Sigmoid colon (tissue), 7 donors: ENCODE measurements around the gene CCDC148. TPM values are rescaled to one million over a fixed set of nuclear protein-coding genes. Genes with fewer than 3 reads are reported as not detected.

Experiments
- DNase-seq: peaks from one replicate; pipeline ENCODE4 v3.0.0-alpha.2; 2019
- H3K27ac ChIP-seq, 4 donors: fragments of 200-600 bp; sonication (generic); one replicate each; pipeline ENCODE4 v1.5.1; 2016 to 2019; ENCODE audit warnings: mild to moderate bottlenecking in 1 of 4
- H3K27me3 ChIP-seq, 3 donors: fragments of 200-600 bp; sonication (generic); one replicate each; pipeline ENCODE4 v1.5.1; 2019; ENCODE audit warnings: mild to moderate bottlenecking in 1 of 3
- H3K36me3 ChIP-seq, 4 donors: fragments of 200-600 bp; sonication (generic); one replicate each; pipeline ENCODE4 v1.5.1; 2016 to 2019
- H3K4me1 ChIP-seq, 4 donors: fragments of 200-600 bp; sonication (generic); one replicate each; pipeline ENCODE4 v1.5.1; 2017 to 2019
- H3K4me3 ChIP-seq, 4 donors: fragments of 200-600 bp; sonication (generic); one replicate each; pipeline ENCODE4 v1.5.1; 2017 to 2019; ENCODE audit warnings: mild to moderate bottlenecking in 2 of 4, moderate library complexity in 1 of 4
- H3K9me3 ChIP-seq, 4 donors: fragments of 200-600 bp in 3 of 4; sonication (generic) in 3 of 4; one replicate each; pipeline versions ENCODE4 v1.5.1 to v1.6.1; 2013 to 2019
- CTCF ChIP-seq, 4 experiments: fragments of 450-650 bp in 3 of 4; fragments of 200-600 bp in 1 of 4; IDR thresholded peaks; one replicate each; pipeline ENCODE4 v1.5.1; 2016 to 2019; ENCODE audit warnings: antibody characterized with exemption in 4 of 4, mild to moderate bottlenecking in 3 of 4, moderate library complexity in 2 of 4
- EP300 ChIP-seq, 4 donors: sonication (generic); formaldehyde crosslinking; IDR thresholded peaks; one replicate each; pipeline ENCODE4 v1.6.1; 2017; ENCODE audit warnings: antibody characterized with exemption in 4 of 4
- POLR2A ChIP-seq, 2 donors: fragments of 450-650 bp; IDR thresholded peaks; one replicate each; pipeline ENCODE4 v1.6.1; 2016; ENCODE audit warnings: antibody characterized with exemption in 2 of 2, mild to moderate bottlenecking in 2 of 2, moderate library complexity in 2 of 2
- POLR2AphosphoS5 ChIP-seq, 4 donors: sonication (generic); formaldehyde crosslinking; IDR thresholded peaks; one replicate each; pipeline ENCODE4 v1.6.1; 2017; ENCODE audit warnings: antibody characterized with exemption in 4 of 4
- WGBS, 2 donors: extraction: QIAGEN DNeasy Blood & Tissue Kit; methylation state at CpG; one replicate each; pipeline ENCODE4 v1.1.7; 2013; 5-methylcytosine and 5-hydroxymethylcytosine counted together
- intact Hi-C: fragments of 100-400 bp; cut with DNase I; formaldehyde crosslinking; loops from one replicate; pipeline ENCODE4 v1.15.1; 2023
- polyA plus RNA-seq, 3 donors: library from polyadenylated mRNA; stranded (reverse); fragments of 200-250 nt; gene quantifications; one replicate each; pipeline ENCODE4 v1.2.3, GENCODE V29; 2013
- total RNA-seq, 4 donors: library from RNA; depleted of rRNA; stranded (reverse); fragments of >200 nt; gene quantifications; one replicate each; pipeline ENCODE4 v1.1.0, GENCODE V29; 2016
- donor health status: healthy with polysubstance abuse.
- donor health status: Bipolar disorder and iron deficiency.
- donor health status: healthy.

CCDC148 gene
- total and polyA plus RNA-seq, 7 donors: 0.23 to 0.83 (median 0.36) TPM; not detected in 4

- no peak for DNase-seq
- Histone ChIP-seq H3K36me3 (no peaks in the 10 kb centered on the region), H3K4me3 (no peak overlapping the region), H3K27me3 (no peaks in the 10 kb centered on the region), H3K4me1 (no peaks in the 10 kb centered on the region), H3K27ac (no peak overlapping the region), H3K9me3 (no peaks in the 10 kb centered on the region)
- 28 to 70% methylated on average over 1 of the region's 1 CpG for whole genome bisulfite sequencing, 2 donors
- intact Hi-C loops: no loop called here
- TF ChIP-seq POLR2AphosphoS5 (IDR thresholded peaks at IDR 0.05) (no peak), CTCF (IDR thresholded peaks at IDR 0.05) (no peak), EP300 (IDR thresholded peaks at IDR 0.05) (no peak), POLR2A (IDR thresholded peaks at IDR 0.05) (no peak)
Measured at GRCh38 chr2:158131483-158131912, 325.1 kb downstream of the CCDC148 start.

DNA sequence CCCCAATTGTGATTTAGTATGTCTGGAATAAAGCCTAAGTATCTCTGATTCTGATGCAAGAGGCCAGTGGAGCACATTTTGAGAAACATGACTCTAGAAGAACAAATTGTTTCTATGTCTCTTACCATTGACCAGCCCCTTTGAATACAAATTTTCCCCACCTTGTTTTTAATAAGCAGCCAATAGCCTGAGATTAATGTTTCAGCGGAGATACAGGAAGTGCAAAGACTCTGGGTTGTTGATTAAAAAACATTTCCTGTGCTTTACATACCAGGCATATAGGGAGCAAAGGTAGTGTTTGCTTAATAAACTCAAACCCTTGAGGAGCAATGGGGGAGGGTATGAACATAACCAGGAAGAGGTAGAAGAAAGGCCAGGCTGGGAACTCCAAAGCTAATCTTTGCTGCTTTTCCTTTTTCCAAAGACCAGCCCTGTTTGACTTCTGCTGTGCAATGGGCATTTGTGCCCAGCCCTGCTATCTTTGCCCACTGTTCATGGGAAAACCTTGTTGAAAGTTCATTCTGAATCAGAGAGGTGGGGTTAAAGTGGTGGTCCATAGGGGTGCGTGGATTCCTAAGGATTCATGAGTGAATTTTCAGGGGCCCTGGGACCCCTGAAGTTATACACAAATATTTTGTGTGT lies 325.6 kb downstream of the CCDC148 start:
- intact Hi-C loops: no loop called here
- no peak overlapping the region for H3K27ac ChIP-seq
- WGBS, 2 donors: 31 to 68% methylated on average over 2 of the region's 2 CpGs

DNA sequence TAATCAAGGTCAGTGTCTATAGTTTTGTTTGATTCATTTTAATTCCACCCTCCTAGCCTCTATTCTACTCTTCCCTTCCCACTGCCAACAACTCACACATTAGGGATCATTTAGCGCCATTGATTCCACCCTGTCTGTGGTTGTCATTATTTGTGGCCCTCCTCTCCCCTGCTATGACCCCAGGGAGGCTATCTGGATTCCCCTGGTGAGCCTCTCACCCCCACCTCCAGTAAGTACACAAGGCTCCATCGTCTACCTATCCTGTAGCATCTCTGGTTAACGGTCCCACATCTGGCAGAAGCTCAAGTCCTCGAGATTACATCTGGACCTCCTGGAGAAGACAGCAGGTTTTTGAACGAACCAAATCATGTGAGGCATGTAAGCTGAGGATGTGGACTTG lies 327.5 kb downstream of the CCDC148 start:
- TF ChIP-seq CTCF (IDR thresholded peaks at IDR 0.05) (no peak), EP300 (IDR thresholded peaks at IDR 0.05) (no peak), POLR2A (IDR thresholded peaks at IDR 0.05) (no peak), POLR2AphosphoS5 (IDR thresholded peaks at IDR 0.05) (no peak)
- H3K27ac ChIP-seq: no peak overlapping the region
- DNase-seq: no peak

More for the DNA sequence above, 325.6 kb downstream of the CCDC148 start:
- Histone ChIP-seq H3K36me3 (no peaks in the 10 kb centered on the region), H3K4me3 (no peak overlapping the region), H3K9me3 (no peaks in the 10 kb centered on the region), H3K4me1 (no peaks in the 10 kb centered on the region), H3K27me3 (no peaks in the 10 kb centered on the region)
- TF ChIP-seq POLR2A (IDR thresholded peaks at IDR 0.05) (no peak), POLR2AphosphoS5 (IDR thresholded peaks at IDR 0.05) (no peak), EP300 (IDR thresholded peaks at IDR 0.05) (no peak), CTCF (IDR thresholded peaks at IDR 0.05) (no peak)
- no peak for DNase-seq

GRCh38 chr2:158128168-158128973 lies 328.2 kb downstream of the CCDC148 start:
- Histone ChIP-seq H3K27me3 (no peaks in the 10 kb centered on the region), H3K4me3 (no peak overlapping the region), H3K4me1 (no peaks in the 10 kb centered on the region), H3K36me3 (no peaks in the 10 kb centered on the region), H3K9me3 (no peaks in the 10 kb centered on the region), H3K27ac (no peak overlapping the region)
- no peak for TF ChIP-seq POLR2AphosphoS5 (IDR thresholded peaks at IDR 0.05)
- no peak for TF ChIP-seq CTCF (IDR thresholded peaks at IDR 0.05)
- TF ChIP-seq POLR2A (IDR thresholded peaks at IDR 0.05): no peak
- no peak for TF ChIP-seq EP300 (IDR thresholded peaks at IDR 0.05)
- intact Hi-C loops: no loop called here
- WGBS, 2 donors: 17 to 49% methylated on average over 2 of the region's 2 CpGs
- no peak for DNase-seq

More for the DNA sequence above, 327.5 kb downstream of the CCDC148 start:
- H3K36me3 ChIP-seq: no peaks in the 10 kb centered on the region
- no peaks in the 10 kb centered on the region for H3K27me3 ChIP-seq
- intact Hi-C loops: no loop called here
- H3K9me3 ChIP-seq: no peaks in the 10 kb centered on the region
- WGBS, 2 donors: 53 to 74% methylated on average over 5 of the region's 5 CpGs
- H3K4me3 ChIP-seq: no peak overlapping the region
- no peaks in the 10 kb centered on the region for H3K4me1 ChIP-seq
